Hepatocyte (in vitro differentiated cells): Measurements from ENCODE around the gene GET3. TPM values are rescaled to one million over a fixed set of nuclear protein-coding genes. Genes with fewer than 3 reads are reported as not detected.
"Not testable (repeated sequence)": the region's sequence is repeated elsewhere in the genome, so short reads cannot be mapped to it uniquely, and the experiment has no call there.

ENCODE experiments used
- DNase-seq: peaks from one replicate; pipeline ENCODE4 v3.0.0-alpha.2; 2016; ENCODE audit warnings: low spot score
- H2AFZ ChIP-seq: fragments of 200-600 bp; sonication (generic); 2 replicates; pipeline ENCODE4 v1.6.0; 2016; ENCODE audit warnings: antibody characterized with exemption, mild to moderate bottlenecking
- H3K27ac ChIP-seq: fragments of 200-600 bp; sonication (generic); 2 replicates; pipeline ENCODE4 v1.5.1; 2016; ENCODE audit warnings: mild to moderate bottlenecking
- H3K27me3 ChIP-seq: fragments of 200-600 bp; sonication (generic); 2 replicates; pipeline ENCODE4 v1.6.1; 2016
- H3K36me3 ChIP-seq: fragments of 200-600 bp; sonication (generic); replicated peaks from 2 replicates; pipeline ENCODE4 v1.5.1; 2016; ENCODE audit warnings: low read depth; ENCODE audit not compliant: insufficient read depth
- H3K4me1 ChIP-seq: fragments of 200-600 bp; sonication (generic); 2 replicates; pipeline ENCODE4 v1.5.1; 2016; ENCODE audit warnings: mild to moderate bottlenecking, moderate library complexity; ENCODE audit not compliant: insufficient read depth
- H3K4me2 ChIP-seq: fragments of 200-600 bp; sonication (generic); 2 replicates; pipeline ENCODE4 v1.6.0; 2016
- H3K4me3 ChIP-seq: fragments of 200-600 bp; sonication (generic); 2 replicates; pipeline ENCODE4 v1.5.1; 2016; ENCODE audit warnings: mild to moderate bottlenecking
- H3K79me2 ChIP-seq: fragments of 200-600 bp; sonication (generic); 2 replicates; pipeline ENCODE4 v1.6.0; 2017; ENCODE audit warnings: mild to moderate bottlenecking
- H3K9me2 ChIP-seq: fragments of 200-600 bp; sonication (generic); replicated peaks from 2 replicates; pipeline ENCODE4 v1.6.0; 2017; ENCODE audit warnings: mild to moderate bottlenecking; ENCODE audit not compliant: insufficient read depth
- H3K9me3 ChIP-seq: fragments of 200-600 bp; sonication (generic); 2 replicates; pipeline ENCODE4 v1.5.1; 2016; ENCODE audit warnings: low read depth, mild to moderate bottlenecking
- H4K20me1 ChIP-seq: fragments of 200-600 bp; sonication (generic); 2 replicates; pipeline ENCODE4 v1.6.0; 2016; ENCODE audit warnings: mild to moderate bottlenecking; ENCODE audit not compliant: insufficient read depth, poor library complexity, severe bottlenecking
- CTCF ChIP-seq: fragments of 200-600 bp; sonication (generic); IDR thresholded peaks from 2 replicates; pipeline ENCODE4 v1.5.1; 2016; ENCODE audit warnings: antibody characterized with exemption, mild to moderate bottlenecking; ENCODE audit not compliant: poor library complexity
- EZH2 ChIP-seq: fragments of 200-600 bp; sonication (generic); IDR thresholded peaks from 2 replicates; pipeline ENCODE4 v1.6.1; 2016; ENCODE audit warnings: antibody characterized with exemption, mild to moderate bottlenecking, borderline replicate concordance
- EZH2phosphoT487 ChIP-seq: fragments of 200-600 bp; sonication (generic); IDR thresholded peaks from one replicate; pipeline ENCODE4 v1.6.1; 2018; ENCODE audit warnings: antibody characterized with exemption, mild to moderate bottlenecking, low read depth, moderate library complexity; ENCODE audit not compliant: unreplicated experiment, severe bottlenecking
- WGBS: methylation state at CpG from one replicate; pipeline ENCODE4 v1.1.6; 2016; ENCODE audit warnings: low lambda C conversion rate; ENCODE audit errors: missing lambda C conversion rate; 5-methylcytosine and 5-hydroxymethylcytosine counted together
- microRNA-seq: library from miRNA; unstranded; fragments of <30 nt; microRNA quantifications from one replicate; pipeline ENCODE4, GENCODE V29; 2017
- polyA plus RNA-seq: library from polyadenylated mRNA; unstranded; fragments of >200 nt; fragmentation: Nextera tagmentation; extraction: Ambion mirVana; gene quantifications from 2 replicates; pipeline ENCODE4 v1.2.1, GENCODE V29; 2016
- small RNA-seq: library from RNA; depleted of rRNA; stranded (forward); fragments of <200 nt; gene quantifications from one replicate; pipeline ENCODE3, GENCODE V24; 2014
- total RNA-seq: library from RNA; depleted of rRNA; stranded (reverse); fragments of >200 nt; gene quantifications from 2 replicates; pipeline ENCODE4 v1.2.3, GENCODE V29; 2014

Gene GET3
- total and polyA plus RNA-seq, 2 experiments from 2014 or later: 52.3 to 108 TPM

- peaks cover 19% of the 10 kb centered on the region for H3K4me1 ChIP-seq
- 95% methylated on average over 6 of the region's 6 CpGs for WGBS
Measured at GRCh38 chr19:12797141-12797587, 59.9 kb downstream of the GET3 start.

GRCh38 chr19:12797607-12798006, 60.3 kb downstream of the GET3 start:
- H4K20me1 ChIP-seq: peaks cover 11% of the 10 kb centered on the region
- 95% methylated on average over 7 of the region's 7 CpGs for WGBS
- peaks cover 31% of the 10 kb centered on the region for H3K79me2 ChIP-seq
- H3K9me3 ChIP-seq, DNase-seq, H2AFZ ChIP-seq, H3K36me3 ChIP-seq, H3K27ac ChIP-seq, H3K27me3 ChIP-seq, H3K9me2 ChIP-seq, H3K4me3 ChIP-seq, H3K4me2 ChIP-seq: not testable (repeated sequence)
- H3K4me1 ChIP-seq: peaks cover 22% of the 10 kb centered on the region

More at GRCh38 chr19:12797141-12797587, 59.9 kb downstream of the GET3 start:
- Histone ChIP-seq H3K27me3 (no peaks in the 10 kb centered on the region), H3K79me2 (peaks cover 35% of the 10 kb centered on the region), H3K4me3 (no peak overlapping the region), H4K20me1 (peaks cover 16% of the 10 kb centered on the region), H3K36me3 (no peaks in the 10 kb centered on the region), H3K9me2 (no peaks in the 10 kb centered on the region), H3K27ac (no peak overlapping the region), H2AFZ (no peak overlapping the region), H3K4me2 (no peak overlapping the region), H3K9me3 (no peaks in the 10 kb centered on the region)
- no peak for TF ChIP-seq CTCF
- TF ChIP-seq EZH2: no peak
- TF ChIP-seq EZH2phosphoT487: no peak
- no peak for DNase-seq

Small RNAs within 50 kb of the gene (microRNA-seq; reads per million reads assigned to microRNA genes)
- not detected for gene MIR5684

Small RNAs within 50 kb of the gene (small RNA-seq; reads per million reads assigned to genes)
- gene MIR5684 (not detected), gene SNORD41 (1,275 reads per million, percentile 99 among the genes with 10 or more reads in this experiment)

Other genes starting within 250 kb of the GET3 start
- gene ZNF564, start 186.0 kb upstream of the GET3 start, total RNA-seq: 9.2 and 10.7 TPM in 2 replicates
- gene ZNF564, start 186.0 kb upstream of the GET3 start, polyA plus RNA-seq: 5.0 and 6.1 TPM in 2 replicates
- 7.8 and 8.1 TPM in 2 replicates for gene ZNF490, start 126.7 kb upstream of the GET3 start, total RNA-seq
- 1.8 and 2.3 TPM in 2 replicates for gene ZNF490, start 126.7 kb upstream of the GET3 start, polyA plus RNA-seq
- 16.1 and 16.2 TPM in 2 replicates for gene ZNF791, start 126.6 kb upstream of the GET3 start, total RNA-seq
- 11.5 and 16.6 TPM in 2 replicates for gene ZNF791, start 126.6 kb upstream of the GET3 start, polyA plus RNA-seq
- 67.2 and 68.8 TPM in 2 replicates for gene MAN2B1, start 70.8 kb upstream of the GET3 start, total RNA-seq
- gene MAN2B1, start 70.8 kb upstream of the GET3 start, polyA plus RNA-seq: 77.1 and 81.9 TPM in 2 replicates
- gene WDR83, start 70.7 kb upstream of the GET3 start, total RNA-seq: 9.1 and 12.2 TPM in 2 replicates
- 19.5 and 21.5 TPM in 2 replicates for gene WDR83, start 70.7 kb upstream of the GET3 start, polyA plus RNA-seq
- 62.6 and 71.7 TPM in 2 replicates for gene DHPS, start 55.6 kb upstream of the GET3 start, total RNA-seq
- gene DHPS, start 55.6 kb upstream of the GET3 start, polyA plus RNA-seq: 63.1 and 84.7 TPM in 2 replicates
- not detected in 2 replicates for gene GNG14, start 49.5 kb upstream of the GET3 start, total RNA-seq
- gene GNG14, start 49.5 kb upstream of the GET3 start, polyA plus RNA-seq: not detected in 2 replicates
- 8.1 and 10.9 TPM in 2 replicates for gene FBXW9, start 40.9 kb upstream of the GET3 start, total RNA-seq
- 9.1 and 11.1 TPM in 2 replicates for gene FBXW9, start 40.9 kb upstream of the GET3 start, polyA plus RNA-seq
- 41.4 and 65.2 TPM in 2 replicates for gene TNPO2, start 13.6 kb upstream of the GET3 start, total RNA-seq
- gene TNPO2, start 13.6 kb upstream of the GET3 start, polyA plus RNA-seq: 11.7 and 16.0 TPM in 2 replicates
- 243 and 268 TPM in 2 replicates for gene TRIR, start 2.8 kb upstream of the GET3 start, total RNA-seq
- gene TRIR, start 2.8 kb upstream of the GET3 start, polyA plus RNA-seq: 246 and 259 TPM in 2 replicates
- not detected in 2 replicates for gene BEST2, start 14.3 kb downstream of the GET3 start, total RNA-seq
- gene BEST2, start 14.3 kb downstream of the GET3 start, polyA plus RNA-seq: not detected in 2 replicates
- gene HOOK2, start 38.1 kb downstream of the GET3 start, total RNA-seq: 44.3 and 70.5 TPM in 2 replicates
- 113 and 128 TPM in 2 replicates for gene HOOK2, start 38.1 kb downstream of the GET3 start, polyA plus RNA-seq
- 343 and 399 TPM in 2 replicates for gene JUNB, start 54.0 kb downstream of the GET3 start, total RNA-seq
- 539 and 633 TPM in 2 replicates for gene JUNB, start 54.0 kb downstream of the GET3 start, polyA plus RNA-seq
- gene PRDX2, start 64.3 kb downstream of the GET3 start, total RNA-seq: 497 and 589 TPM in 2 replicates
- 581 and 582 TPM in 2 replicates for gene PRDX2, start 64.3 kb downstream of the GET3 start, polyA plus RNA-seq
- not detected in 2 replicates for gene THSD8, start 64.6 kb downstream of the GET3 start, total RNA-seq
- 5.1 and 5.7 TPM in 2 replicates for gene THSD8, start 64.6 kb downstream of the GET3 start, polyA plus RNA-seq
- gene RNASEH2A, start 69.1 kb downstream of the GET3 start, total RNA-seq: 8.3 and 9.3 TPM in 2 replicates
- gene RNASEH2A, start 69.1 kb downstream of the GET3 start, polyA plus RNA-seq: 20.4 and 25.7 TPM in 2 replicates
- gene RTBDN, start 97.1 kb downstream of the GET3 start, total RNA-seq: 0.32 TPM in 1 of 2 replicates, not detected in the other
- 0.36 TPM in 1 of 2 replicates, not detected in the other for gene RTBDN, start 97.1 kb downstream of the GET3 start, polyA plus RNA-seq
- 0.20 and 0.32 TPM in 2 replicates for gene MAST1, start 101.0 kb downstream of the GET3 start, total RNA-seq
- gene MAST1, start 101.0 kb downstream of the GET3 start, polyA plus RNA-seq: 0.22 and 0.54 TPM in 2 replicates
- 25.7 and 31.5 TPM in 2 replicates for gene DNASE2, start 144.0 kb downstream of the GET3 start, total RNA-seq
- 41.3 and 41.9 TPM in 2 replicates for gene DNASE2, start 144.0 kb downstream of the GET3 start, polyA plus RNA-seq
- gene KLF1, start 149.7 kb downstream of the GET3 start, total RNA-seq: 0.37 TPM in 1 of 2 replicates, not detected in the other
- not detected in 2 replicates for gene KLF1, start 149.7 kb downstream of the GET3 start, polyA plus RNA-seq
- gene GCDH, start 153.7 kb downstream of the GET3 start, total RNA-seq: 31.7 and 34.2 TPM in 2 replicates
- 23.4 and 30.7 TPM in 2 replicates for gene GCDH, start 153.7 kb downstream of the GET3 start, polyA plus RNA-seq
- 0.67 TPM in 1 of 2 replicates, not detected in the other for gene SYCE2, start 181.8 kb downstream of the GET3 start, total RNA-seq
- gene SYCE2, start 181.8 kb downstream of the GET3 start, polyA plus RNA-seq: 0.77 TPM in 1 of 2 replicates, not detected in the other
- gene FARSA, start 196.2 kb downstream of the GET3 start, total RNA-seq: 36.2 and 45.6 TPM in 2 replicates
- 86.5 and 95.3 TPM in 2 replicates for gene FARSA, start 196.2 kb downstream of the GET3 start, polyA plus RNA-seq
- gene CALR, start 201.1 kb downstream of the GET3 start, total RNA-seq: 1,414 and 1,442 TPM in 2 replicates
- gene CALR, start 201.1 kb downstream of the GET3 start, polyA plus RNA-seq: 915 and 922 TPM in 2 replicates
- gene RAD23A, start 208.4 kb downstream of the GET3 start, total RNA-seq: 64.5 and 65.8 TPM in 2 replicates
- gene RAD23A, start 208.4 kb downstream of the GET3 start, polyA plus RNA-seq: 130 and 140 TPM in 2 replicates
- gene GADD45GIP1, start 219.7 kb downstream of the GET3 start, total RNA-seq: 21.0 and 27.2 TPM in 2 replicates
- gene GADD45GIP1, start 219.7 kb downstream of the GET3 start, polyA plus RNA-seq: 106 and 109 TPM in 2 replicates
- 0.17 TPM in 1 of 2 replicates, not detected in the other for gene DAND5, start 232.1 kb downstream of the GET3 start, total RNA-seq
- gene DAND5, start 232.1 kb downstream of the GET3 start, polyA plus RNA-seq: not detected in 2 replicates